A673 (cell line): ENCODE measurements around the gene LCN1. TPM values are rescaled to one million over a fixed set of nuclear protein-coding genes. Genes with fewer than 3 reads are reported as not detected.

Source experiments
- BruUV-seq: library from RNA; stranded (reverse); fragments of 400-500 nt; replicated peaks from 2 replicates; lab custom pipeline; 2021; lab: Mats Ljungman, UMichigan
- CTCF ChIA-PET: fragments of 300-600 bp; sonication (Branson Sonifier 250); formaldehyde crosslinking; loops from one replicate; lab custom pipeline; 2022; ENCODE audit warnings: antibody characterized with exemption; lab: Charles Lee
- POLR2A ChIA-PET: fragments of 300-600 bp; sonication (Branson Sonifier 250); formaldehyde crosslinking; loops from one replicate; lab custom pipeline; 2022; ENCODE audit warnings: antibody characterized with exemption; ENCODE audit not compliant: low non-redundant PET; lab: Charles Lee
- DNase-seq: peaks from one replicate; pipeline ENCODE4 v3.0.0-alpha.2; 2015; ENCODE audit warnings: low spot score
- H3K27ac ChIP-seq: fragments of 200-600 bp; sonication (generic); 2 replicates; pipeline ENCODE4 v1.5.1; 2016; ENCODE audit warnings: mixed run types, low read depth, mild to moderate bottlenecking, mixed read lengths, antibody characterized with exemption, low read length; ENCODE audit not compliant: poor library complexity, severe bottlenecking
- H3K27me3 ChIP-seq: fragments of 200-600 bp; sonication (generic); replicated peaks from 2 replicates; pipeline ENCODE4 v1.6.1; 2017; ENCODE audit warnings: mixed run types, low read depth, mild to moderate bottlenecking, mixed read lengths, antibody characterized with exemption, low read length; ENCODE audit not compliant: insufficient read depth, poor library complexity
- H3K36me3 ChIP-seq: fragments of 200-600 bp; sonication (generic); 2 replicates; pipeline ENCODE4 v1.6.1; 2016; ENCODE audit warnings: mixed run types, mild to moderate bottlenecking, mixed read lengths, antibody characterized with exemption, low read length; ENCODE audit not compliant: insufficient read depth, poor library complexity, severe bottlenecking
- H3K4me1 ChIP-seq: fragments of 200-600 bp; sonication (generic); 2 replicates; pipeline ENCODE4 v1.6.1; 2017; ENCODE audit warnings: mixed run types, mild to moderate bottlenecking, mixed read lengths, antibody characterized with exemption, low read length; ENCODE audit not compliant: insufficient read depth, poor library complexity, severe bottlenecking
- H3K4me3 ChIP-seq: fragments of 200-600 bp; sonication (generic); 2 replicates; pipeline ENCODE4 v1.5.1; 2016; ENCODE audit warnings: low read depth, mixed run types, mild to moderate bottlenecking, mixed read lengths, low read length; ENCODE audit not compliant: poor library complexity, severe bottlenecking
- H3K9me3 ChIP-seq: fragments of 200-600 bp; sonication (generic); 2 replicates; pipeline ENCODE4 v1.6.1; 2016; ENCODE audit warnings: mixed run types, low read depth, mild to moderate bottlenecking, mixed read lengths, antibody characterized with exemption, low read length; ENCODE audit not compliant: poor library complexity, severe bottlenecking
- CTCF ChIP-seq: fragments of 300-800, 200-600 bp; sonication (generic); conservative IDR thresholded peaks from 2 replicates; pipeline ENCODE4 v1.5.1; 2017; ENCODE audit warnings: low read depth, mild to moderate bottlenecking, antibody characterized with exemption, low read length, moderate library complexity, mixed read lengths
- EZH2 ChIP-seq: fragments of 200-600 bp; sonication (generic); IDR thresholded peaks from 2 replicates; pipeline ENCODE4 v1.6.1; 2017; ENCODE audit warnings: borderline replicate concordance, low read depth, mild to moderate bottlenecking, mixed read lengths, antibody characterized with exemption, low read length; ENCODE audit not compliant: poor library complexity, severe bottlenecking
- intact Hi-C: fragments of 100-400 bp; cut with micrococcal nuclease; formaldehyde crosslinking; loops from one replicate; pipeline ENCODE4 v1.10.0; 2022; ENCODE audit not compliant: unreplicated experiment
- total RNA-seq: library from RNA; stranded (reverse); gene quantifications from 2 replicates; pipeline ENCODE4 v1.2.3, GENCODE V29; 2021

LCN1 gene
- total RNA-seq, 1 experiment from 2014 or later, result not detected

GRCh38 chr9:135522931-135523330 lies 1.7 kb downstream of the LCN1 start:
- Histone ChIP-seq H3K4me3 (no peak overlapping the region), H3K9me3 (no peaks in the 10 kb centered on the region), H3K36me3 (no peaks in the 10 kb centered on the region), H3K27me3 (no peaks in the 10 kb centered on the region), H3K4me1 (no peaks in the 10 kb centered on the region), H3K27ac (no peak overlapping the region)
- ChIA-PET CTCF (no interaction called here), POLR2A (no interaction called here)
- BruUV-seq, result no TSS peak
- TF ChIP-seq EZH2 (no peak), CTCF (no peak)
- intact Hi-C loops, result no loop called here
- no peak for DNase-seq

- H3K27ac ChIP-seq, result no peak overlapping the region
- no peaks in the 10 kb centered on the region for H3K4me1 ChIP-seq
- no peaks in the 10 kb centered on the region for H3K27me3 ChIP-seq
- BruUV-seq, result no TSS peak
- POLR2A ChIA-PET, result no interaction called here
- no peak overlapping the region for H3K4me3 ChIP-seq
- CTCF ChIA-PET, result no interaction called here
- H3K9me3 ChIP-seq, result no peaks in the 10 kb centered on the region
- no peak for DNase-seq
- intact Hi-C loops, result no loop called here
- H3K36me3 ChIP-seq, result no peaks in the 10 kb centered on the region
- no peak for TF ChIP-seq EZH2
Observed at GRCh38 chr9:135523521-135524129, 2.4 kb downstream of the LCN1 start.

GRCh38 chr9:135524130-135524861 lies 3.1 kb downstream of the LCN1 start:
- intact Hi-C loops, result no loop called here
- no peak for TF ChIP-seq CTCF
- TF ChIP-seq EZH2, result no peak
- H3K36me3 ChIP-seq, result no peaks in the 10 kb centered on the region
- no peak overlapping the region for H3K4me3 ChIP-seq
- no peaks in the 10 kb centered on the region for H3K27me3 ChIP-seq
- no peaks in the 10 kb centered on the region for H3K4me1 ChIP-seq
- ChIA-PET CTCF (no interaction called here), POLR2A (no interaction called here)
- no peak overlapping the region for H3K27ac ChIP-seq
- DNase-seq, result no peak
- no peaks in the 10 kb centered on the region for H3K9me3 ChIP-seq
- BruUV-seq, result no TSS peak
